HK-2 (cell line): Measurements from ENCODE around the gene TDP2.
"Not testable (repeated sequence)": the region's sequence is repeated elsewhere in the genome, so short reads cannot be mapped to it uniquely, and the experiment has no call there.

Source experiments
- DNase-seq: peaks from one replicate; pipeline ENCODE4 v3.0.0-alpha.2; 2018; ENCODE audit not compliant: unreplicated experiment

Gene TDP2

GRCh38 chr6:24648276-24648675 is 18.4 kb downstream of the TDP2 start:
- DNase-seq, result no peak

- no peak for DNase-seq
Measured at GRCh38 chr6:24646771-24647170, 19.9 kb downstream of the TDP2 start.

- DNase-seq, result no peak
Measured at GRCh38 chr6:24644377-24644776, 22.3 kb downstream of the TDP2 start.

GRCh38 chr6:24643920-24644319 is 22.8 kb downstream of the TDP2 start:
- DNase-seq, result no peak

- DNase-seq, result no peak
Measured at GRCh38 chr6:24642061-24642460, 24.6 kb downstream of the TDP2 start.

- not testable (repeated sequence) for DNase-seq
Measured at GRCh38 chr6:24640631-24641030, 26.1 kb downstream of the TDP2 start.

- no peak for DNase-seq
Measured at GRCh38 chr6:24640166-24640565, 26.5 kb downstream of the TDP2 start.

GRCh38 chr6:24636681-24637080 is 30.0 kb downstream of the TDP2 start:
- DNase-seq, result no peak

- no peak for DNase-seq
Measured at GRCh38 chr6:24632573-24632972, 34.1 kb downstream of the TDP2 start.

GRCh38 chr6:24631671-24632070 is 35.0 kb downstream of the TDP2 start:
- no peak for DNase-seq

GRCh38 chr6:24630856-24631505 is 35.7 kb downstream of the TDP2 start:
- DNase-seq, result no peak

GRCh38 chr6:24621626-24622289 is 44.9 kb downstream of the TDP2 start:
- DNase-seq, result no peak

- no peak for DNase-seq
Measured at GRCh38 chr6:24620637-24621036, 46.1 kb downstream of the TDP2 start.

GRCh38 chr6:24619661-24620060 is 47.0 kb downstream of the TDP2 start:
- no peak for DNase-seq

GRCh38 chr6:24614648-24615047 is 52.1 kb downstream of the TDP2 start:
- no peak for DNase-seq

GRCh38 chr6:24614043-24614420 is 52.7 kb downstream of the TDP2 start:
- DNase-seq, result no peak

GRCh38 chr6:24613361-24614042 is 53.2 kb downstream of the TDP2 start:
- no peak for DNase-seq

GRCh38 chr6:24610672-24611071 is 56.0 kb downstream of the TDP2 start:
- DNase-seq, result no peak

- DNase-seq, result no peak
Measured at GRCh38 chr6:24607310-24608105, 59.2 kb downstream of the TDP2 start.

- no peak for DNase-seq
Measured at GRCh38 chr6:24606200-24606930, 60.3 kb downstream of the TDP2 start.

- DNase-seq, result no peak
Measured at GRCh38 chr6:24603241-24603640, 63.5 kb downstream of the TDP2 start.

GRCh38 chr6:24600903-24601302 is 65.8 kb downstream of the TDP2 start:
- DNase-seq, result no peak
